ENCODE results near the gene TSPAN13. TPM values are rescaled to one million over a fixed set of nuclear protein-coding genes. Genes with fewer than 3 reads are reported as not detected.

TSPAN13 gene
- total and polyA plus RNA-seq, 10 of the 15 experiments (the other 5 are each of a cell fraction or from before 2014, with no cell fraction given), result 0.26 to 0.37 TPM; not detected in 8

DNA sequence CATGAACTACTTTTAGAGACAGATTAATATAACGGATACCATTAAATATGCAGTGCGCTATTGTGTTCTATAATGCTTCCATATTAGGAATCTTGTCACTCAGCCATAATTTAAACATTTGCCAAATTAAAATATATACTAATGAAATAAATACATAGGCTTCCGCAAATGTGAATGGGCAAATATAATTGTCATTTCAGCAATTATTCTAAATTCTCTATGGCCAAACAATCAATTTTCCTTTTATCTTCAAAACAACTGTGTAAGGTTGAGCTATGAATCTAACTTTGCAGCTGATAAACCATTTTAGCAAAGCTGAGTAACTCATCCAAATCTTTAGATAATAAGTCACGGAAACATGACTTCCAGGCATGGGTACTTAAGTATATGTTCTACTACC lies 20.7 kb upstream of the TSPAN13 start:
- no peaks in the 10 kb centered on the region for H3K4me1 ChIP-seq (ENCODE audit: control insufficient read depth, insufficient read depth, low read length)
- H3K4me2 ChIP-seq (ENCODE audit: control insufficient read depth, insufficient read depth), result no peak overlapping the region
- ATAC-seq (no peak), FAIRE-seq (no peak), DNase-seq (ENCODE audit: low read depth, low spot score) (no peak)
- no TSS peak for BruUV-seq (replicated peaks)
- H3K79me2 ChIP-seq (ENCODE audit: control insufficient read depth, insufficient read depth, low read length), result no peaks in the 10 kb centered on the region
- intact Hi-C loops (cut with micrococcal nuclease; ENCODE audit: unreplicated experiment), result no loop called here
- H3K36me3 ChIP-seq (ENCODE audit: control insufficient read depth in 2 of 2, insufficient read depth in 2 of 2, low read length in 1 of 2), result no peaks in the 10 kb centered on the region
- SMC1A ChIA-PET (ENCODE audit: uncharacterized antibody, unreplicated experiment), result no interaction called here
- H3K9ac ChIP-seq (ENCODE audit: control insufficient read depth, insufficient read depth, low read length), result no peak overlapping the region
- in situ Hi-C loops (cut with MboI), result no loop called here
- CTCF ChIA-PET, result no interaction called here
- POLR2A ChIA-PET, result no interaction called here
- no peaks in the 10 kb centered on the region for H3K9me3 ChIP-seq (replicated peaks; ENCODE audit: control insufficient read depth, insufficient read depth, low read length)
- no peak overlapping the region for H2AFZ ChIP-seq (ENCODE audit: control insufficient read depth, low read depth, low read length)
- RAD21 ChIA-PET (ENCODE audit: unreplicated experiment), result no interaction called here
- 65% methylated on average over 4 of the region's 4 CpGs for WGBS (ENCODE audit: insufficient coverage, insufficient replicate concordance, low lambda C conversion rate, missing lambda C conversion rate)
- no peak overlapping the region for H3K27ac ChIP-seq (ENCODE audit: control insufficient read depth, insufficient read depth)
- no peak overlapping the region for H3K4me3 ChIP-seq
- no peak for TF ChIP-seq SIX5 (IDR thresholded peaks at IDR 0.05; ENCODE audit: low read depth, low read length, severe bottlenecking)
- TF ChIP-seq CBX3 (IDR thresholded peaks at IDR 0.05; ENCODE audit: borderline replicate concordance, low read depth), result no peak
- TF ChIP-seq NR2C1 (IDR thresholded peaks at IDR 0.05), result no peak
- no peak for TF ChIP-seq NR2F1 (conservative IDR thresholded peaks at IDR 0.05)
- TF ChIP-seq RB1 (IDR thresholded peaks at IDR 0.05; ENCODE audit: borderline replicate concordance), result no peak
- TF ChIP-seq CREM (IDR thresholded peaks at IDR 0.05; ENCODE audit: low read depth), result no peak
- TF ChIP-seq, protein P1, sequence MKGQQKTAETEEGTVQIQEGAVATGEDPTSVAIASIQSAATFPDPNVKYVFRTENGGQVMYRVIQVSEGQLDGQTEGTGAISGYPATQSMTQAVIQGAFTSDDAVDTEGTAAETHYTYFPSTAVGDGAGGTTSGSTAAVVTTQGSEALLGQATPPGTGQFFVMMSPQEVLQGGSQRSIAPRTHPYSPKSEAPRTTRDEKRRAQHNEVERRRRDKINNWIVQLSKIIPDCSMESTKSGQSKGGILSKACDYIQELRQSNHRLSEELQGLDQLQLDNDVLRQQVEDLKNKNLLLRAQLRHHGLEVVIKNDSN (IDR thresholded peaks at IDR 0.05; ENCODE audit: borderline replicate concordance, extremely low read length, insufficient read depth, low read depth, low read length), result no peak
- no peak for TF ChIP-seq STAT1 (conservative IDR thresholded peaks at IDR 0.05)
- no peak for TF ChIP-seq NFYB (IDR thresholded peaks at IDR 0.05; ENCODE audit: insufficient read depth, low read depth, low read length)
- TF ChIP-seq, protein P2, sequence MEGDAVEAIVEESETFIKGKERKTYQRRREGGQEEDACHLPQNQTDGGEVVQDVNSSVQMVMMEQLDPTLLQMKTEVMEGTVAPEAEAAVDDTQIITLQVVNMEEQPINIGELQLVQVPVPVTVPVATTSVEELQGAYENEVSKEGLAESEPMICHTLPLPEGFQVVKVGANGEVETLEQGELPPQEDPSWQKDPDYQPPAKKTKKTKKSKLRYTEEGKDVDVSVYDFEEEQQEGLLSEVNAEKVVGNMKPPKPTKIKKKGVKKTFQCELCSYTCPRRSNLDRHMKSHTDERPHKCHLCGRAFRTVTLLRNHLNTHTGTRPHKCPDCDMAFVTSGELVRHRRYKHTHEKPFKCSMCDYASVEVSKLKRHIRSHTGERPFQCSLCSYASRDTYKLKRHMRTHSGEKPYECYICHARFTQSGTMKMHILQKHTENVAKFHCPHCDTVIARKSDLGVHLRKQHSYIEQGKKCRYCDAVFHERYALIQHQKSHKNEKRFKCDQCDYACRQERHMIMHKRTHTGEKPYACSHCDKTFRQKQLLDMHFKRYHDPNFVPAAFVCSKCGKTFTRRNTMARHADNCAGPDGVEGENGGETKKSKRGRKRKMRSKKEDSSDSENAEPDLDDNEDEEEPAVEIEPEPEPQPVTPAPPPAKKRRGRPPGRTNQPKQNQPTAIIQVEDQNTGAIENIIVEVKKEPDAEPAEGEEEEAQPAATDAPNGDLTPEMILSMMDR (IDR thresholded peaks at IDR 0.05 in 2 of 3, conservative IDR thresholded peaks at IDR 0.05 in 1 of 3; ENCODE audit: control insufficient read depth in 2 of 3, extremely low read depth in 1 of 3, insufficient read depth in 1 of 3, low read depth in 3 of 3, low read length in 3 of 3), result no peak
- TF ChIP-seq ZBED1 (IDR thresholded peaks at IDR 0.05; ENCODE audit: borderline replicate concordance), result no peak
- TF ChIP-seq E2F4 (IDR thresholded peaks at IDR 0.05; ENCODE audit: low read depth, low read length), result no peak
- no peak for TF ChIP-seq NKRF (conservative IDR thresholded peaks at IDR 0.05)
- no peak for TF ChIP-seq FOS (IDR thresholded peaks at IDR 0.05; ENCODE audit: borderline replicate concordance, extremely low read depth, insufficient read length)
- TF ChIP-seq CHD4 (IDR thresholded peaks at IDR 0.05), result no peak
- H3K27me3 ChIP-seq (replicated peaks in 1 of 2; ENCODE audit: control insufficient read depth in 2 of 2, insufficient read depth in 2 of 2, low read length in 1 of 2), result no peaks in the 10 kb centered on the region; a peak in 1 of 4 replicates
- H4K20me1 ChIP-seq (ENCODE audit: control insufficient read depth, insufficient read depth), result no peaks in the 10 kb centered on the region

Data from GM12878 (cell line).